DMS79 treated with DMSO at 0.1 percent for 48 hours (cell line): Measurements from ENCODE around the gene SLC43A2.

Experiments
- DNase-seq: peaks from one replicate; lab custom pipeline; 2025; lab: John Stamatoyannopoulos, UW

Gene SLC43A2

DNA sequence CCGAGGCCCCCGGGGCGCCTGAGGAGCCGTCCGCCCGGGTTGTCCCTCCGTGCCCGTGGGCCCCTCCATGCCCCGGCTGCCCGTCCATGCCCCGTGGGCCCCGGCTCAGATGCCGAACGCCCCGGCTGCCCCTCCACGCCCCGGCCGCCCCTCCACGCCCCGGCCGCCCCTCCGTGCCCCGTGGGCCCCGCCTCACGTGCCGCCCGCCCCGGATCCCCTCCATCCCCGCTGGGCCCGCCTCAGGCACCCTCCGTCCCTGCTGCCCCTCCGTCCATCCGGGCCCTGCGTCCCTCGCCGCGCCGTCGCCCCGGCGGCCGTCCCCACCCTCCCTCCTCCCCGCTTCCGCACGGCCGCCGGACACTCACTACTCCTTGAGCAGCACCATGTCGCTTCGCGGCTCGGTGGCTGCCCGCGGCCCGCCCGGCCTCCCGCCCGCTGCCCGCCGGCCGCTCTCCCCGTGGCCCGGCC is 66.4 kb downstream of the SLC43A2 start:
- no peak for DNase-seq

DNA sequence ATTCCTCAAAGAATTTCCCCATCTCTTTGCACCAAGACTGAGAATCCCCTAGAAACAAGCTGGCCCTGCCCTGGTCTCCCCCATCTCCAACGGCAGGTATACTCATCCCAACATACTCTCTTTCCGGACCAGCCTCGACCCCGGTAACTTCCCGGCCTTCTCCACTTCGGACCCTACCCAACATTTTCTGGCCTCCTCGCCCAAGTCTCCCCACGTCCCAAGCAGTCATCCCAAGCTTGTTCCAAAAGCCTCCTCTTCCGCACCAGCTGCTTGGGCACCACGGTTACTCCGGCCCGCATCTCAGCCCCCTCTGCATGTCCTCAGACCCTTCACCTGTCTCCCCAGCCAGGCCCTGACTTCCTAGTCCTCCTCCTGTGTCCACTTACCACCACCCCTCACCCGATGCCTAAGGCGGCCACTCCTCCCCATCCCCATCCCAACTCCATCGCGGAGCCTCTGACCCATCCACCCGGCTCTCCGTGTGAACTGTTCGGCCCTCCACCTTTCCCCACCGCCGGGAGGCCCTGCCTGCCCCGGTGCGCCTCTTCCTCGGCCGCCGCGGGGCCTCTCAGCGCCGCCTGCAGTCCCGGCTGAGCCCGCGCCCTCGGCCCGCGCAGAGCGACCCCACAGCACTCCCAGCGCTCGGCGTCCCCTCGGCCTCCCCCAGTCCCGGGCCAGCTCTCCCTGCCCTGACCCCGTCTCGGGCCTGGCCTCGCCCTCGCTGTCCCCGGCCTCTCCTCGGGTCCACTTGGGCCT is 67.0 kb downstream of the SLC43A2 start:
- DNase-seq, result no peak

DNA sequence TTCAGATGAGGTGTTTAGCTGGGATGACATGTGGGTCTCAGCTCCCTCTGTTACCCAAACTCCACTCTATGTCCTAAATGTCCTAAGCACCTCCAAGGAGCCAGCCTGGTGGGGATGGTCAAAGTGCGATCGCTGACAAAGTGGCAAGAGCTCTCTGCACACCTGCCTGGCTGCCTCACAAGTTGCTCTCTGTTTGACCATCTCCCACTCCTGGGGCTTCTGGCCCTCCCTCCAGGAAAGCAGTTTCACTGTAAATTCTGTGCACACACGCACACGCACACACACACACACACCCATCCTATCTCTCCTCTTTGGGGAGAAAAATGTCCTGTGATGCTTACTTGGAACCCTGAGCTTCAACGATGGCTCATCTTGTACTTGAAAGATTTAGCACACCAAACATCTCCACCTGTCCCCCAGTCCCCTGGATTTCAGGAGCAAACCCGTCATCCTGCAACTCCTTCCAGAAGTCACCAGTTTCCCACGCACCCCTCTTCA is 67.7 kb downstream of the SLC43A2 start:
- DNase-seq, result no peak

DNA sequence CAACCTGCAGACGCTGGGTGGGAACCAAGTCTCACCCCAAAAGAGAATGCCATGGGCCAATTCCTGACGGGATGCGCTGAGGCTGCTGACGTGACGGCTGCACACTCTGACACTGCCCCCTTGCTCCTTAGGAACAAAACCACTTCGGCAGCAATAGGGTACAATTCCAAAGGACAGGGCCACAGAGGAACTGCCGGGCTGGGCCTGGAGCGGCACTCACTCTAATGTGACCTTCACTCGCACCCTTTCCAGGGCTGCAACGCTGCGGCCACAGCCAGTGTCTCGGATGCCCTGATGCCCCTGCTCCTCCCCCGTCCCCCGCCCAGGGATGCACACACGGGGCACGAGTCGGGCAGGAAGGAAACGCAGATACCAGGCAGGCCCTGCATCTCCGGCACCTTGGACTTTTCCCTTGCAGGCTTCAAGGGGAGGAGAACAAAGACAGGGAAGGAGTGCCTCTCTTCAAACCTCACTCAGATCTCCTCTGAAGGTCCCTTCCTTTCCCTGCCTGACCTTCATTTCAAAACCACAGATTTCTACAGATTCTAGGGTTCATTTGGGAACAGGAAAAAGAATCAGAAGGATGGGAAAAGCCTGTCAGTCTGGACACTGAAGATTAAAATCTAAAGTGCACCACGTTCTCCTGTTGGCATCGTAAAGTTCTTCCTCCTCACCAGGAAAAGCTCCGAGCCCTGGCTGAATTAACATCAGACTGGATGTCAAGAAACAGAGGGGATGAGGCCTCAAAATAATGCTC is 68.4 kb downstream of the SLC43A2 start:
- no peak for DNase-seq

DNA sequence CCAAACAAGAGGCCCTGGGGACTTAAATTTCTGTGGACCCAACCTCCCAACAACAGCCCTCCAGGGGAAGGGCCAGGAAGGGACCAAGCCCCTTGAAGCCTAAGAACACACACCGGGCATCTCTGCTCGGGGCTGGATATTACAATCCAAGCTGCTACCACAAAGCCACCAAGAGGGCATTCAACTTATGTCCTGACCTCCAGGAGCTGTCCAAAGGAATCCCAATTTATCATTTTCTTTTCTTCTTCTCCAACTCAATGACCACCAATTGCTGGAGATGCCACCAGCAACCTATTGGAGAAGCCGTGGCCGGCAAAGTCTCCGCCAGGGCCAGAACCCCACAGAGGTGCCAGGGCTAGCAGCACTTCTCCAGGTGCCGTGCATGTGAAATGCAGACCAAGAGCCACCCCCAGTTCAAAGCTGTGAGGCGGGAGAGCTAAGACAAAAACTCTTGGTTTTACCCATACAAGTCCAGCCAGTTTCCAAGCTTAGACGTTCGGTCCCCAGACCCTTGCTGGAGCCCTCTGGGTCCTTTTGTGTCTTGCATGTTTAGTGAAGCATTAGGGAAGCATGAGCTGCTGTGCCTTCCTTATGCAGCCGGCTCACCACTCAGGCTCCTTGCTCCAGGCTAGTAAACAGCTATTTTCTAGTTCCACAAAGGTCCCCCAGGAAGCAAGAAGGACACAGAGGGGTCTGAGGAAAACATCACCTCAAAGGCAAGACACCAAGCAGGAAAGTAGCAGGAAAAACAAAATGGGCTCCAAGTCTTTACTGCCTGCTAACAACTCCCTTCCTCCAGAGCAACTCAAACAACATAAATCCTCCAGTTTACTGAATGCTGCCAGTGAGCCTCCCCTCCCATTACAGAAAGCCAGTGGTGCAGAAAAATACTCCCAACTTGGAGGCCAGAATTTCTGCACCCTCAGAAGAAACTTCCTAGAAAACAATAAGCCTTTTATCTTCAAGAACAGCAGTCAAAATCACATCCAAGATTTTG is 69.3 kb downstream of the SLC43A2 start:
- DNase-seq, result no peak

DNA sequence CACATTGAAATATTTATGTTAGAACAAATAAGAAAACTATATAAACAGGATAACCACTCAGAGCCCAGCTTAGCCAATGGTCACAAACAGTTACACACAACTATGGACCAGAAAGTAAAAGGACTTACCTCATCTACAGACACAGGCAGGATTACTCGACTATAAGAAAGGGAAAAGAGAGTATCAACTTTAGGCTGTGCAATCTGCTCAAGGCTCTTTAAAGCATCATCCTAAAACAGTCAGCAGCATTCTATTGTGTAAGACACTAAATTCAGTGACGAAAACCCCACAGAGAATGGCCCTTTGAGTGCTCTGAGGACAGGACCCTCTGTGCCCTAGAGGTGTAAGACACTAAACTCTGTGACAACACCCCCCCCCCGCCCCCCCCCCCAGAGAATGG is 70.2 kb downstream of the SLC43A2 start:
- DNase-seq, result no peak

DNA sequence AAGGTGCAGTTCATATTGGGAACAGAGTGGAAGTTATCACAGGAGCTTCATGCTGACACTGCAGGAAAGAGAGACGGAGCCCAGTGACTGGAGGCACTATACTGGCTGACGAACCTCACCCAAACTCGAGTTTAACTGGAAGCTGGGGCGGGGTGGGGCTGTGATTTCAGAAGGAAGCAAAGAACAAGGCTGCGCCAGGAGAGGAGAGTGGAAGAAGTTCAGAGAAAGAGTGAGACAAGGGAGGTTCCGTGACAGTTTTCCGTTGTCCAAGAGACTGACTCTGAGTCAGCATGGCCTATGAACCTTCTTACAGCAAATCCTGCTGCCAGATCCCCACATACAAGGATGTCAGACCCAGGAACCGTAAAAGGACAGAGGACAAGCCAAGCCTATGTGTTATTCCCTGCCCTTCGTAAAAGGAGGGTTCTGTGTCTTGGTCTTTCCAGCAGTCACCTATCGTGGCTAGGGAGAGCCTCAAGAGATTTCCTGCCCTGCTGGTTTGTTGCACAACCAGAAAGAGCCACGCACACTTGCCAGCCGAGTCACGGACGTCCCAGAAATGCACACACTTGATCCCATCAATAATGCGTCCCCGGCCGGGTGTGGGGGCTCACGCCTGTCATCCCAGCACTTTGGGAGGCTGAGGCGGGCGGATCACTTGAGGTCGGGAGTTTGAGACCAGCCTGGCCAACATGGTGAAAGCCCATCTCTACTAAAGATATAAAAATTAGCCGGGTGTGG is 71.1 kb downstream of the SLC43A2 start:
- no peak for DNase-seq

DNA sequence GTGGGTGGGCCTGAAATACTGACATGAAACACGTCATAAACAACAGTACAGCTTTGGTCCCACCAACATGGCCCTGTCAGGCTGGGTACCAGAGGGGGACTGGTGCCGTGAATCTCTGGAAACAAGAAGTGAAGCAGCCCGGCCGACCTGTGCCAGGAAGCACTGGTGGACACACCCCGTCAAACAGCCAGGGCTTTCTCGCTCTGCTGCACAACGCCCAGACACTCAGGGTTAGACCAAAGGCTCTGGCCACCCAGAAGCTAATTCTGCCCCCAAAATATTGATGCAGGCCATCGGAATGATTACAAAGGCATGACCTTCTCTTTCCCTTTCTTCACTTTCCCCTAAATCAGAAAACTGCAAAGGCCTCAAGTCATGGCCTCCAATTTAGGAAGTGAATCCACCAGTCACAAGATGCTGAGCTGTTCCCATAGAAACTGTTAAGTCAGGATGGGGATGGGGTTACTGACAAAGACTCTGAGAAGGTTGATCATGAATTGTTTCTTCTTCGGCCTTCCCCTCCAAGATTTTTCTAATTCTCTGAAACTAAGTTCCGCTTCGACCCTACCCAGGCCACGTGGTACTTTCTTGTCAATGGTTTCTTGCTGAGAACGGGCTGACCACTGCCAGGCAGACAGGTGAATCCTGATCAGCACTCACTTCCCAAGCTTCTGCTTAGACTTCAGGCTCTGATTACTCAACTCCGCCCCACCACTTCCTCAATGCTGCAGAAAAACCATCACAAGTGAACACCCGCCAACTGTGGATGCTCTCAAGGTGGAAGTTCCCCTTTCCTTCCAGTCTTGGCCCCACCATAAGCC is 72.8 kb downstream of the SLC43A2 start:
- DNase-seq, result no peak

DNA sequence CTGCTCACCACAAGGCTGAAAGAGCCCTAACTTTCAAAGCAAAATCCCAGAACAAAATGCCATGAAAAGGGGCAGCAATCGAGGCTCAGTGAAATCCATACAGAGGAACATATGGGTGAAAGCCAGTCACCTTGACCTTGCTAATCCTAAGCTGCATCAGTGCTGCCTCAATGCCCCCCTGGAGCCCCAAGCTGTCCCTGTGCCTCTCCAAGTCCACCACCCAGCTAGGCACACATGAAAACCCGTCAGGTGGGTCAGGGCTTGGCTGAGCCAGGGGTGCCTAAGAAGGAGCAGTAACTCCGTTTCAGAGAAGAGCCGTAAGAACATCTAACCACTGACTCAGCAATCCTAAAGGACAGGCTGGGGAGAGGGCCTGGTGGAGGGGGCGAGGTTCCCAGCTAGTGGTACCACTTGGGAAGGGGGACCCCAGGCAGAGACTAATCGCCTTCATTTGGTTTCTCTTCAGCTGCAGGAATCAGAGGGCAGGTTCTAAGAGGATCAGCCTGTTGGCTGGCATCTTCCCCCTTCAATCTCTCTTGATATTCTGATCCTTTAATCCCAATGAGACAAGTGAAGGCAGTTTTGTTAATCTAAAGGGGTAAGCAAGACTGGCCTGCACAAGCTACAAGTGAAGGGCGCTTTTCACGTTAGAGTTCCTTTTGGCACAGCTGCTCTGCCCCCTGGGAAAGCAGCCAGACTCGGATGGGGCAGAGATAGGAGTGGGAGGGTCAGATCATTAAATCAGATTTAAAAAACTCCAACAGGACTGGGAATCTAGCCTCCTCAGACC is 73.7 kb downstream of the SLC43A2 start:
- no peak for DNase-seq

DNA sequence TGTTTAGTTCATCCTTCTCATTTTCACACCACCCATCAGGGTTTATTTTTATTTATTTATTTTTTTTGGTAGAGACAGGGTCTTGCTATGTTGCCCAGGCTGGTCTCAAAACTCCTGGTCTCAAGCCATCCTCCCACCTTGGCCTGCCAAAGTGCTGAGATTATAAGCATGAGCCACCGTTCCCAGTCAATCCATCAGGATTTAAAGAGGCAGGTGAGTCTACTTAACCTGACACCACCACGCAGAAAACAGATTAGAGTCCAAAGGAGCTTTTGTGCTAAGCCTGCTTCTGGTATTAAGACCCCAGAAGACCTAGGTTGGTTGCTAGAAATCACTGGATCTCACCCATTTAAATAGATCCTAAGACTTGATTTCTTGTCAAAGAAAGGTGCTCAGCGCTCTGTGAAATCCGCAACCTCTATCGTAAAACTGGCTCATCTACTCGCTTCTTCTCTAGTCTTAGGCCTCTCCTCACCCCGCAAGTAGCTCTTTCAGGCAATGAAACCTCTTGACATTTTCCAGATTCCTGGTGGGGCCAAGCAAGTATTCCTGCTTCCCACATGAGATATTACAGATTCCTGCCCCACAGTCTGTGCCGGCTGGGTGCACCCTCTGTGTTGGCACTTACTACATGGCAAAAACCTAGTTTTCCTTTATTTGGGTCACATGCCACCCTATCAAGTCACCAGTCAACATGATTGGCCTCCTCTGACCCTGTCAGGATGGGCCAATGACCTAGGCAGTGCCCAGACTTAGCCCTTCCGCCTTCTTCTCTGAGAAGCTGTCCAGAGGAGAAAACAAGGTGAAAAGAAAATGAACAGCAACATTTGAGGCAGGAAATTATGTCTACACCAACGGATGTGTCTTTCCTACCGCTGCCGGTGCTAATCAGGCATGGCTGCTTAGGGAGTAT is 75.0 kb downstream of the SLC43A2 start:
- DNase-seq, result no peak

DNA sequence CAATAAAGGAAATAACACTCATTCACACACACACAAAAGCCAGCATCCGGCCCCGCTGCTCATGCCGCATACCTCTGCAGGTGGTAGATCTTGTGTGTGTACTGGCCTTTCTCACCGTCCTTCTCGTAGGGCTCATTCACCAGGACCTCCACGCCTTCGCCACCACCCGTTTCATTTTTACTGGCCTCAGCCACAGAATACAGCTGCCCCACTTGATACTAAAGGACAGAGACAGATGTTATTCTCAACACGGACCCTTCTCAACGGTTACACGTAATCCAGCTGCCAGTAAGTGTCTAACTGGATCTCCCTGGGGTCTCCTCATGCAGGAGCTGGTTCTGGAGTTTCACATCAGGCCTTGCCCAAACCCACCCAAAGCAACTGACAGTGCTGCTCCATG is 75.7 kb downstream of the SLC43A2 start:
- DNase-seq, result no peak

DNA sequence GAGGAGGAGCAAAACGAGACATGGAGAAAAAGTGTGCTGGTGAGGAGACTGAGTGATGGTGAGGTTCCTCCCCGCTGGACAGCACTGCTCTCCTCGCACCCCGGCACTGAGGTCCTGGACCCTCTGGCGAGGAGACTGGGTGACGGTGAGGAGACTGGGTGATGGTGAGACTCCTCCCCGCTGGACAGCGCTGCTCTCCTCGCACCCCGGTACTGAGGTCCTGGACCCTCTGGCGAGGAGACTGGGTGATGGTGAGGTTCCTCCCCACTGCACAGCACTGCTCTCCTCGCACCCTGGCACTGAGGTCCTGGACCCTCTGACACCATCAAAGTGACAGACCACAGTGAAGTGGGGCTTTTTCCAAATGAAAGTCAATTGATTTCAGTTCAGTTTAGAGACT is 76.9 kb downstream of the SLC43A2 start:
- DNase-seq, result no peak

DNA sequence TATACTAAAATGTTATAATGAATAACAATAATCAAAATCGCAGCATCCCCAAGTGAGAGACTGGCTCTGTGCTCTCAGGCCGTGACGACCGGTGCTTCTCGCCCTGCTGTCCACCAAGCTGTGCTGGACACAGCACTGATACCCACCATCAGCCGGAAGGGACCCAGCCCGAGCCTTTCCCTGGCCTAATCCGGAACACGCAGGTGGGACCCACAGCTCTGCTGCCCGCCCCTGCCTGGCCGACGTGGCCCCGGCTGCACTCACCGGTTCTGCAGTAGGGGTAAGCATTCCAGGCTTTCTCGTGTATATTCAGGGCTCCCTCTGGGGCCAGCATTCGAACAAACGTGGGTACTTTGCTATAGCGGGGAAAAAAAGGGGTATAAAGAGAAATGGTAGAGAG is 80.6 kb downstream of the SLC43A2 start:
- no peak for DNase-seq

DNA sequence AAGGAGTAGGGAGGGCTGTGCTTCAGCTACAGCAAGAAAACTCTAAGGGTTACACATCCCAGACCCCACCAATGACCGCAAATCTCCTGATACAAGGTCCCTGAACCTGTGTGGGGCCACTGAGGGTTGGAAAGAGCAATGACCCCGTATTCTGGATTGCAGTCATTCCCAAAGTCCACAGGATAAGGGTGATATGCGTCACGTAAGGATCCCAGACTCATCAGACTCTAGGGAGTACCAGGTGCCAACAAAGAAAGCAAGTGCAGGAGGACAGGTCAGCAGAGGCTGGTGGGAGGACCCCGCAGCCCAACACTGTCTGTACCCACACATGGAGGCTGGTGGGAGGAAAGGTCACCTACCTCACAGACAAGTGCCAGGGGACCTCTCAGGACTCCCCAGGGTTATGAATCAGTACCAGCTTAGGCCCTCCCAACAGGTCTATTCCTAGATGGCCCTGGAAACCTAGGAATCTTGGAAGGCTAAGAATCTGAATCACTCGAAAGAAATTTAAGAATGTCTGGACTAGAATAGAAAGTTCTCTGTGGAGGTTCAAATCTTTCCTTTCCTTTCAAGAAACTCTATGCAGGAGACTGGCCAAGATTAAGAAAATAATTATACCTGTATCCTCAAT is 82.2 kb downstream of the SLC43A2 start:
- DNase-seq, result no peak

DNA sequence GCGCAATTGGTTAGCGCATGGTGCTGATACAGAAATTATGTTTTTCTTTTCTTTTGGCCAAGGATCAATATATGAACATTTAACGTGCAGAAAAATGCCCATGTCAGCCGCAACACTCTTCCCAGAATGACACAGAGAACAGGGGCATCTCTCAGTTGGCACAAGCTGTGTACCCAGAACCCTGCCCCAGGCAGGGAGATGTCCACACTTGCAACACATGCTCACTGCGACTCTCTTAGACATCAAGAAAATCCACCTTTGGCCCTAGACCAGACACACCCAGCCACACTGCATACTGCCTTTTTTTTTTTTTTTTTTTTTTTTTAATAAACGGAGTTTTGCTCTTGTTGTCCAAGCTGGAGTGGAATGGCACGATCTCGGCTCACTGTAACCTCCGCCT is 83.0 kb downstream of the SLC43A2 start:
- no peak for DNase-seq

DNA sequence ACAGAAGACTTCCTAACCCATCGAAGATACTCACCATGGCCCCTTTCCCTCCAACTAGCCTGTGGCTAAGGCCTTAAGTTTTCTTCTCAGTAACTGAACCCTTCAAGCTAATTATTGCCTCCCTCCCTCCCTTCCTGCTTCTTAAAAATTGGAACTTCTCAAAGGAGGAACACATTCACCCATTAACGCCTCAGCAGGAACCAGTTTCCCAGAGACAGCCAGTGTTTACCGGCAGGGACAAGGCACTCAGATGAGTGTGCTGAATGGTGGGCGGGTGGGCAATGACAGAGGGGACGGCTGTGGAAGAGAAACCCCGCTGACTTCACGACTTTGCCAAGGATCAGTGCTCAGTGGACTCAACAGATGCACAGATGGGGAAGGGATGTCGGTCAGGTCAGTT is 86.3 kb downstream of the SLC43A2 start:
- DNase-seq, result no peak

DNA sequence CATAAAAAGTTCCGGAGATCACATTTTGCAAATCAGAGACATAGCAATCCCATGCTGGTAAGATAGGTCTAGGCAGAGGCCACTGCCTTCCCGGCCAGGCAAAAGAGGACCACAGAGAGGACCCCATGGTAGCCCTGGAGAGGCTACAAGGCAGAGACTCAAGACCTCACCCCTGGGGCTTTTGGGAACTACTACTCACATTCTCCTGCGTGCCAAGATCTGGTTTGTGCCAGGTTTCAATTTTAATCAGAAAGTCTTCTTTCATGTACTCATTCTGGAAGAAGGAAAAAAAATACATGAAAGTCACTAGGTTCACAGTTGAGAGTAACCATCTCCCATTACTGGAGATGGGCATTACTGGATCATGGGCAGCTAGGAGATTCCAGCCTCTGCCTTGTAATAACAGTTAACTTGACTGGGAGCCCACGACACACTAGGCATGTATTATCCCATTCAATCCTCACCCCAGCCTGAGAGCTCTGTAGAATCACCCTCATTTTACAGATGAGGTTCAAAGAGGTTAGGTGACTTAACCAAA is 87.2 kb downstream of the SLC43A2 start:
- no peak for DNase-seq

DNA sequence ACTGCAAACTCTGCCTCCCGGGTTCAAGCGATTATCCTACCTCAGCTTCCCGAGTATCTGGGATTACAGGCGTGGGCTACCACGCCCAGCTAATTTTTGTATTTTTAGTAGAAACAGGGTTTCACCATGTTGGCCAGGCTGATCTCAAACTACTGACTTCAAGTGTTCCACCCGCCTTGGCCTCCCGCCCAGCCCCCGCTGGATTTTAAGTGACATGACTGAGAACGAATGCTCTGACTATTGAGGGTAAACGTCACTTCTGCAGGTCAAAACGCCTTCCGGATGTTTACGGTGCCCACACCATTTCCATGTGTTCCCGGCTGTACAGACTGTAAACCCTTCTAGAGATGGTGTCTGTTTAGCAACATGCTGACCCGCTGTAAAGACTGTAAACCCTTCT is 88.8 kb downstream of the SLC43A2 start:
- no peak for DNase-seq
